HepG2 (cell line): ENCODE results near the gene GCLC. TPM values are rescaled to one million over a fixed set of nuclear protein-coding genes. Genes with fewer than 3 reads are reported as not detected.

Source experiments
- AGO1 ChIP-seq: fragments of 200-400 bp; formaldehyde crosslinking; IDR thresholded peaks from 2 replicates; pipeline ENCODE4 v1.6.1; 2017; ENCODE audit warnings: mild to moderate bottlenecking, low read depth, low read length, moderate library complexity; ENCODE audit not compliant: poor library complexity, severe bottlenecking
- BCL3 ChIP-seq: sonication (generic); formaldehyde crosslinking; IDR thresholded peaks from 2 replicates; pipeline ENCODE4 v1.5.1; 2020; ENCODE audit warnings: mild to moderate bottlenecking, missing genetic modification reagents, moderate library complexity
- DR1 ChIP-seq: sonication (generic); formaldehyde crosslinking; IDR thresholded peaks from 2 replicates; pipeline ENCODE4 v1.8.0; 2021; ENCODE audit warnings: mild to moderate bottlenecking, missing genetic modification reagents, inconsistent platforms
- ELF1 ChIP-seq: sonication (generic); formaldehyde crosslinking; IDR thresholded peaks from 2 replicates; pipeline ENCODE4 v1.4.0; 2020; ENCODE audit warnings: missing genetic modification reagents
- GATAD2A ChIP-seq: IDR thresholded peaks from 2 replicates; pipeline ENCODE4 v1.6.1; 2016
- GTF2F1 ChIP-seq: fragments of 150-350 bp; IDR thresholded peaks from 2 replicates; pipeline ENCODE4 v1.6.1; 2014; ENCODE audit warnings: low read length
- HMG20B ChIP-seq: conservative IDR thresholded peaks from 2 replicates; pipeline ENCODE4 v1.6.1; 2016; ENCODE audit warnings: missing genetic modification reagents, missing compliant biosample characterization
- SAP130 ChIP-seq: IDR thresholded peaks from 2 replicates; pipeline ENCODE4 v1.6.1; 2016; ENCODE audit warnings: low read depth
- STAT6 ChIP-seq: sonication (generic); formaldehyde crosslinking; IDR thresholded peaks from 2 replicates; pipeline ENCODE4 v1.4.0; 2020; ENCODE audit warnings: missing genetic modification reagents, mild to moderate bottlenecking, borderline replicate concordance
- TOPORS ChIP-seq: sonication (generic); formaldehyde crosslinking; IDR thresholded peaks from 2 replicates; pipeline ENCODE4 v1.8.0; 2023; ENCODE audit warnings: mild to moderate bottlenecking, missing genetic modification reagents
- UBTF ChIP-seq: sonication (generic); formaldehyde crosslinking; IDR thresholded peaks from 2 replicates; pipeline ENCODE4 v1.4.0; 2020; ENCODE audit warnings: mild to moderate bottlenecking, missing genetic modification reagents
- ZNF180 ChIP-seq: sonication (generic); formaldehyde crosslinking; IDR thresholded peaks from 2 replicates; pipeline ENCODE4 v1.4.0; 2020; ENCODE audit warnings: low read depth, missing genetic modification reagents, borderline replicate concordance
- ZNF331 ChIP-seq: sonication (generic); formaldehyde crosslinking; IDR thresholded peaks from 2 replicates; pipeline ENCODE4 v1.4.0; 2020; ENCODE audit warnings: missing genetic modification reagents
- ZNF883 ChIP-seq: sonication (generic); formaldehyde crosslinking; IDR thresholded peaks from 2 replicates; pipeline ENCODE4 v1.5.1; 2020; ENCODE audit warnings: mild to moderate bottlenecking, missing genetic modification reagents; ENCODE audit errors: not compliant biosample characterization
- polyA plus RNA-seq, 8 experiments: library from polyadenylated mRNA; depleted of rRNA in 3 of 8; stranded (reverse) in 7 of 8; unstranded in 1 of 8; fragments of >200 nt; fragmentation: Illumina TruSeq in 4 of 8; extraction: Trizol in 4 of 8; gene quantifications; 2 replicates each; pipeline versions ENCODE4 v1.2.1 to v1.2.3, GENCODE V29; 2011 to 2016; ENCODE audit warnings: low read depth in 4 of 8, missing spikeins in 1 of 8, mixed read lengths in 1 of 8; ENCODE audit not compliant: insufficient read depth in 1 of 8
- total RNA-seq, 5 experiments: library from RNA; depleted of rRNA; stranded (reverse); fragments of >200 nt; fragmentation: Illumina TruSeq; extraction: Trizol; gene quantifications; 2 replicates each; pipeline ENCODE4 v1.2.3, GENCODE V29; 2016; ENCODE audit warnings: low read depth in 1 of 5
- TF ChIP-seq, protein P1 (sequence below): sonication (generic); formaldehyde crosslinking; IDR thresholded peaks from 2 replicates; pipeline ENCODE4; 2020; ENCODE audit warnings: missing genetic modification reagents, mild to moderate bottlenecking, borderline replicate concordance
- TF ChIP-seq, protein P2 (sequence below): sonication (generic); formaldehyde crosslinking; IDR thresholded peaks from 2 replicates; pipeline ENCODE4 v1.5.0; 2020; ENCODE audit warnings: mild to moderate bottlenecking, missing genetic modification reagents

Gene GCLC
- total and polyA plus RNA-seq, 2 of the 13 experiments (the other 11 are each of a cell fraction or from before 2014, with no cell fraction given), result 35.3 to 84.6 TPM

DNA sequence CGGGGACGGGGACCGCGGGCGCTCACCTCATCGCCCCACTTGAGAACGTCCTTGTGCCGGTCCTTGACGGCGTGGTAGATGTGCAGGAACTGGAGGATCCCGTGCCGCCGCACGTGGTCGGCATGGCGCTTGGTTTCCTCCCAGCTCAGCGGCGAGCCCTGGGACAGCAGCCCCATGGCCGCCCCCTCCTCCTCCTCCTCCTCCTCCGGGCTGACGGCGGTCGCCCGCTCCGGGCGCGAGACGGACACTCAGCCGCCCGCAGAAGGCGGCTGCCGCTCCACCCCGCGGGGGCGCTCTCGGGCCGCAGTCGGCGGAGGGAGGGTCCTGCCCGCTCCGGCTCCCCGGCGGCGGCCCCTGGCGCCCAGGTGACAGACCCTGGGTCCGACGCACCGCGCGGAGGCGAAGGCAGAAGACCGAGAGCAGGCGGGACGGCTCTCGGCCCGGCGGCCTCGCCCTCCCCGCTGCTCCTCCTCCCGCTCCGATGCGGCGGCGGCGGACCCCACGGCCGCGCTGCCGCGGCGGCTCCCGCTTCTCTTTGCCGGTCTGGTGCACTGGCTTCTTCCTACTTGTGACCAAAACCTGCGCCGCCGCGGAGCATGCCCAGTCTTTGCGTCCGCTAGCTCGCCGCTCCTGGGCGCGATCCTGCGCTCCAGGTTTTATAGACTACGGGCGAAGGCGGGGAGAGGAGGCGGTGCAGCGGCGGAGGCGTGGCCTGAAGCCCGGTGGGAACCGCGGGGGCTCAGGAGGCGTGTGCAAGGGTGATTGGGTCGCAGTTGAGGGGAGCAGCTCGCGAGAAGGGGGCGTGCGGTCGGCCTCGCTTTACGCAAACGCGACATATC is at the start of gene GCLC (continued):
- TF ChIP-seq GATAD2A (CRISPR knock-in tag) (peak; percentile 88), AGO1 (peak; percentile 71), UBTF (CRISPR knock-in tag) (peak; percentile 94), STAT6 (CRISPR knock-in tag) (no peak), DR1 (CRISPR knock-in tag) (peak; percentile 95), ELF1 (CRISPR knock-in tag) (peak; percentile 84), GTF2F1 (peak; percentile 79; the same call in 1 of the 2 replicates), BCL3 (peak; percentile 84), SAP130 (peak; percentile 98), TOPORS (CRISPR knock-in tag) (peak; percentile 97), ZNF883 (CRISPR knock-in tag) (peak; percentile 56), HMG20B (CRISPR knock-in tag) (peak; percentile 82), ZNF180 (no peak), ZNF331 (CRISPR knock-in tag) (peak; percentile 85)
- TF ChIP-seq, protein P1, sequence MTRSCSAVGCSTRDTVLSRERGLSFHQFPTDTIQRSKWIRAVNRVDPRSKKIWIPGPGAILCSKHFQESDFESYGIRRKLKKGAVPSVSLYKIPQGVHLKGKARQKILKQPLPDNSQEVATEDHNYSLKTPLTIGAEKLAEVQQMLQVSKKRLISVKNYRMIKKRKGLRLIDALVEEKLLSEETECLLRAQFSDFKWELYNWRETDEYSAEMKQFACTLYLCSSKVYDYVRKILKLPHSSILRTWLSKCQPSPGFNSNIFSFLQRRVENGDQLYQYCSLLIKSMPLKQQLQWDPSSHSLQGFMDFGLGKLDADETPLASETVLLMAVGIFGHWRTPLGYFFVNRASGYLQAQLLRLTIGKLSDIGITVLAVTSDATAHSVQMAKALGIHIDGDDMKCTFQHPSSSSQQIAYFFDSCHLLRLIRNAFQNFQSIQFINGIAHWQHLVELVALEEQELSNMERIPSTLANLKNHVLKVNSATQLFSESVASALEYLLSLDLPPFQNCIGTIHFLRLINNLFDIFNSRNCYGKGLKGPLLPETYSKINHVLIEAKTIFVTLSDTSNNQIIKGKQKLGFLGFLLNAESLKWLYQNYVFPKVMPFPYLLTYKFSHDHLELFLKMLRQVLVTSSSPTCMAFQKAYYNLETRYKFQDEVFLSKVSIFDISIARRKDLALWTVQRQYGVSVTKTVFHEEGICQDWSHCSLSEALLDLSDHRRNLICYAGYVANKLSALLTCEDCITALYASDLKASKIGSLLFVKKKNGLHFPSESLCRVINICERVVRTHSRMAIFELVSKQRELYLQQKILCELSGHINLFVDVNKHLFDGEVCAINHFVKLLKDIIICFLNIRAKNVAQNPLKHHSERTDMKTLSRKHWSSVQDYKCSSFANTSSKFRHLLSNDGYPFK (CRISPR knock-in tag), result 0 out of 2 replicates have a peak, but pooled peaks have one; percentile 43
- TF ChIP-seq, protein P2, sequence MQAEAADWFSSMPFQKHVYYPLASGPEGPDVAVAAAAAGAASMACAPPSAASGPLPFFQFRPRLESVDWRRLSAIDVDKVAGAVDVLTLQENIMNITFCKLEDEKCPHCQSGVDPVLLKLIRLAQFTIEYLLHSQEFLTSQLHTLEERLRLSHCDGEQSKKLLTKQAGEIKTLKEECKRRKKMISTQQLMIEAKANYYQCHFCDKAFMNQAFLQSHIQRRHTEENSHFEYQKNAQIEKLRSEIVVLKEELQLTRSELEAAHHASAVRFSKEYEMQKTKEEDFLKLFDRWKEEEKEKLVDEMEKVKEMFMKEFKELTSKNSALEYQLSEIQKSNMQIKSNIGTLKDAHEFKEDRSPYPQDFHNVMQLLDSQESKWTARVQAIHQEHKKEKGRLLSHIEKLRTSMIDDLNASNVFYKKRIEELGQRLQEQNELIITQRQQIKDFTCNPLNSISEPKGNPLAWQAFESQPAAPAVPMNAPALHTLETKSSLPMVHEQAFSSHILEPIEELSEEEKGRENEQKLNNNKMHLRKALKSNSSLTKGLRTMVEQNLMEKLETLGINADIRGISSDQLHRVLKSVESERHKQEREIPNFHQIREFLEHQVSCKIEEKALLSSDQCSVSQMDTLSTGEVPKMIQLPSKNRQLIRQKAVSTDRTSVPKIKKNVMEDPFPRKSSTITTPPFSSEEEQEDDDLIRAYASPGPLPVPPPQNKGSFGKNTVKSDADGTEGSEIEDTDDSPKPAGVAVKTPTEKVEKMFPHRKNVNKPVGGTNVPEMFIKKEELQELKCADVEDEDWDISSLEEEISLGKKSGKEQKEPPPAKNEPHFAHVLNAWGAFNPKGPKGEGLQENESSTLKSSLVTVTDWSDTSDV, result no peak; the same call in none of the 2 replicates
